ENCODE results near the gene CCDC80. TPM values are rescaled to one million over a fixed set of nuclear protein-coding genes. Genes with fewer than 3 reads are reported as not detected.

CCDC80 gene
- total RNA-seq, 4 donors from 2014 or later = 2.6 to 26.4 (median 13.0) TPM

- no peak overlapping the region for H3K4me3 ChIP-seq
- TF ChIP-seq POLR2A (IDR thresholded peaks at IDR 0.05) (no peak), CTCF (IDR thresholded peaks at IDR 0.05) (no peak)
- H3K36me3 ChIP-seq = no peaks in the 10 kb centered on the region
- no peak overlapping the region for H3K27ac ChIP-seq
- DNase-seq = no peak
- no peaks in the 10 kb centered on the region for H3K9me3 ChIP-seq
- H3K4me1 ChIP-seq = peaks cover 0 to 7% (median 0%) of the 10 kb centered on the region in 4 donors
- H3K27me3 ChIP-seq = no peaks in the 10 kb centered on the region
Observed at GRCh38 chr3:112647122-112647521, 6.2 kb upstream of the CCDC80 start.

DNA sequence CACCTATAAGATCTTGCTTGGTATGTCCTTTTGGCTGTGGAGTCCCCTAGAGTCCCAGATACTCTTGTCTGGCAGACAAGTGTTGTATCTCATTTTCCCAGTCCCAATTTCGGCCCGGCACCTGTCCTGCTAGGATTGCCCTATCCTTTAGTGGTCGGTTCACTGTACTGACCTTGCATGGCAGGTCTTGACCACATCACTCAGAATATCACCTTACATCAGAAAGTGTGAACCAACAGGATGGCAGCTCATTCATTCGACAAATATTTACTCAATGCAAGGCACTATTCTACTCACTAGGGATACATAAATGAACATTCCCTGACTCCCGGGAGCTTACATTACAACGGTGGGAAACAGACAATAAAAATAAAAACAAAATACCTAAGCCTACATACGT lies 5.7 kb upstream of the CCDC80 start:
- Histone ChIP-seq H3K27me3 (no peaks in the 10 kb centered on the region), H3K36me3 (no peaks in the 10 kb centered on the region), H3K4me1 (peaks cover 0 to 7% (median 0%) of the 10 kb centered on the region in 4 donors), H3K9me3 (no peaks in the 10 kb centered on the region), H3K27ac (no peak overlapping the region), H3K4me3 (no peak overlapping the region)
- no peak for DNase-seq
- TF ChIP-seq CTCF (IDR thresholded peaks at IDR 0.05) (no peak), POLR2A (IDR thresholded peaks at IDR 0.05) (no peak)

DNA sequence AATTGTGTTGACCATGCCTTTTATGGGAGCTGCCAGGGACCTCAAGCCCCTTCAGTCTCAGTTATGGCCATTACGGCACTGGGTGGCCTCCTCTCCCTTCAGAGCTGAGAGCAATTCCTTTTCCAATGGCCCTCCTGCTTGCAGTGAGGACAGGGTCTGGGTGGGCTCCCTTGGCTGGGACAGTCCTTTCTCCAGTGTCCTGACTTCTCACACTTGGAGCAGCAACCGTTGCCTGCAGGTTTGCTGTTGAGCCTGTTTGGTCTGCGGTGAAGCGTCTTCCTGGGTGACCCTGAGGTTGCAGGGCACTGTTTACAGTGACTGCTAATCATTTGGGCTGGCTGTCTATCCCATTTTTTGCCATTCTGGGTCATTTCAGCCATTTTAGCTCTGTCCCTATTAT lies 3.5 kb upstream of the CCDC80 start:
- no peak for DNase-seq
- H3K4me1 ChIP-seq = peaks cover 0 to 7% (median 0%) of the 10 kb centered on the region in 4 donors
- H3K9me3 ChIP-seq = no peaks in the 10 kb centered on the region
- no peaks in the 10 kb centered on the region for H3K36me3 ChIP-seq
- TF ChIP-seq CTCF (IDR thresholded peaks at IDR 0.05) = no peak
- H3K27ac ChIP-seq = no peak overlapping the region
- no peaks in the 10 kb centered on the region for H3K27me3 ChIP-seq
- H3K4me3 ChIP-seq = no peak overlapping the region

DNA sequence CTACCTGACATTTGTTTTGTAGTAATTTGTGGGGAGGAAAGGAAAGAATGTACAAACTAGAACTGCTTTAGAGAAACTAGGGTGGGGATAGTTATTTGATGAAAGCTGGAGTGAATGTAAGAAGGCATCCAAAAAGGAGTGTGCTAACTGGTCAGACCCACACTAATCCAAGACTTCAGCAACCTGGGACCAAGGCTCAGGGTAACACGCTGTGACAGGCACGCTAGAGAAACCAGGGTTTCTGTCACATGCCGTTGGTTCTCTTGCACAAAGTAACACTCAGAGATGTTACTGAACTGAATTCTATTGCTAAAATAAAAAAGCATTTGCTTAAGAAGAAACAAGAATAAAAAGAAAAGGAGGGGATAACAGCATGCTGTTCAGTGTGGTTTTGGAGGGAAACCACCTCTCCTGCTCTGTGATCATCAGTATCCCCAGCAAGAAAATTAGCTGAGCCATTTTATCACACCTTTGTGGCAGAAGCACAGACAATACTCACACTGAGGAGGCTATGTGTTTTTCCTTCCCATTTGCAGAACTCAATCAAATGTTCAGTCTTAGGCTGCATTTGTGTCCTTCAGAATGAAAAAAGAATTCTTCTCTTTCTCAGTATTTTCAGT lies 2.8 kb upstream of the CCDC80 start:
- Histone ChIP-seq H3K9me3 (no peaks in the 10 kb centered on the region), H3K27ac (no peak overlapping the region), H3K27me3 (no peaks in the 10 kb centered on the region), H3K4me1 (peaks cover 0 to 7% (median 0%) of the 10 kb centered on the region in 4 donors), H3K4me3 (no peak overlapping the region), H3K36me3 (no peaks in the 10 kb centered on the region)
- DNase-seq = no peak
- TF ChIP-seq POLR2A (IDR thresholded peaks at IDR 0.05) (no peak), CTCF (IDR thresholded peaks at IDR 0.05) (no peak)

DNA sequence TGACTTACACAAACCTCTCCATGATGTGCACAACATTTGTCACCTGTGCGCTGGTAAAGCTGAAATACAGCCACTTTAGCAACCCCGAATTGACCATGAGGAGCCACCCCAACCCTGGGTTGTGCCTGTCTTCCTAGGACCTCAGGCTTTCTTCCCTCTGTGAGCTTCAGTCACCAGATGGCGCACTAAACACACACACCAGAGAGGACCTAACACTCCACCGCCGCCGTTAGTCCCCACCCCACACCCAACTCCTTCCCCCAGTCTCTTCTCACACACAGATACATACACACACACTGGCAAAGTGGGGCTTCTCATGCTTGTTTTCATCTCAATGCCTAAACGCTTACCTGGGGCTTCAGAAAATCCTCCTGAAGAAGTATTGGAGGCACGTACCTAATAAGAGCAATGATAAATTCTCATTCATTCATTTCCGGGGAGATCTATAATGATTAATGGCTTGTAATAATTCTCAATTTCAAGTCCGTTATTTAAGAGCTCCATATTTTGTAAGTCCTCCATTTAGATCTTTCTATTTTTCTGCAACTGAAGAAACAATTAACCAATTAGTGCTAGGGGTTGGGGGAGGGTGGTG lies 2.1 kb upstream of the CCDC80 start:
- no peak for TF ChIP-seq POLR2A (IDR thresholded peaks at IDR 0.05)
- TF ChIP-seq CTCF (IDR thresholded peaks at IDR 0.05) = peak; percentile 47 to 74 (median 72)
- Histone ChIP-seq H3K9me3 (no peaks in the 10 kb centered on the region), H3K4me3 (peak overlapping the region in 1 of 4 donors; percentile 9), H3K27me3 (no peaks in the 10 kb centered on the region), H3K4me1 (peaks cover 0 to 7% (median 0%) of the 10 kb centered on the region in 4 donors), H3K36me3 (no peaks in the 10 kb centered on the region), H3K27ac (no peak overlapping the region)
- peak; percentile 69 to 94 (median 83) for DNase-seq

Measured in Peyer's patch (tissue), 4 donors.